Measurements from ENCODE around the gene SORBS2. TPM values are rescaled to one million over a fixed set of nuclear protein-coding genes. Genes with fewer than 3 reads are reported as not detected.

The SORBS2 gene
- polyA plus RNA-seq, 1 donor from 2014 or later: 46.0 TPM

- H3K9me3 ChIP-seq (ENCODE audit: low read length): peaks cover 3% of the 10 kb centered on the region
- H3K4me3 ChIP-seq (ENCODE audit: low read length): no peak overlapping the region
- H3K27me3 ChIP-seq (ENCODE audit: insufficient read depth, low read depth, low read length): no peaks in the 10 kb centered on the region
- no peaks in the 10 kb centered on the region for H4K20me1 ChIP-seq (ENCODE audit: insufficient read depth)
- H3K36me3 ChIP-seq (ENCODE audit: insufficient read depth, low read length): peaks cover 7% of the 10 kb centered on the region
- no peaks in the 10 kb centered on the region for H3K9me2 ChIP-seq (ENCODE audit: insufficient read depth, low read length)
- no peak for TF ChIP-seq EZH2 (IDR thresholded peaks at IDR 0.05; ENCODE audit: borderline replicate concordance, insufficient read depth, low read length, poor library complexity, severe bottlenecking)
- TF ChIP-seq TAF1 (IDR thresholded peaks at IDR 0.05; ENCODE audit: low read depth): no peak
- H3K79me2 ChIP-seq (replicated peaks; ENCODE audit: insufficient read depth, low read length): peaks cover 56% of the 10 kb centered on the region
- no peak overlapping the region for H3K4me2 ChIP-seq (ENCODE audit: low read length)
- no peaks in the 10 kb centered on the region for H3F3A ChIP-seq (ENCODE audit: insufficient read depth, low read length, poor library complexity, severe bottlenecking)
- no peak overlapping the region for H3K27ac ChIP-seq (ENCODE audit: low read length)
- H2AFZ ChIP-seq (ENCODE audit: low read depth, low read length): no peak overlapping the region
- no peak overlapping the region for H3K9ac ChIP-seq (ENCODE audit: low read length)
Observed at GRCh38 chr4:185805262-185805802, 6.7 kb downstream of the SORBS2 start.

GRCh38 chr4:185803022-185803421 lies 9.0 kb downstream of the SORBS2 start:
- Histone ChIP-seq H2AFZ (ENCODE audit: low read depth, low read length) (no peak overlapping the region), H3K4me3 (ENCODE audit: low read length) (no peak overlapping the region), H3K27ac (ENCODE audit: low read length) (no peak overlapping the region), H3K27me3 (ENCODE audit: insufficient read depth, low read depth, low read length) (no peaks in the 10 kb centered on the region), H3F3A (ENCODE audit: insufficient read depth, low read length, poor library complexity, severe bottlenecking) (no peaks in the 10 kb centered on the region), H3K9me3 (ENCODE audit: low read length) (peaks cover 3% of the 10 kb centered on the region), H3K9me2 (ENCODE audit: insufficient read depth, low read length) (no peaks in the 10 kb centered on the region), H3K9ac (ENCODE audit: low read length) (no peak overlapping the region), H3K36me3 (ENCODE audit: insufficient read depth, low read length) (peaks cover 7% of the 10 kb centered on the region), H3K79me2 (replicated peaks; ENCODE audit: insufficient read depth, low read length) (peaks cover 32% of the 10 kb centered on the region), H3K4me2 (ENCODE audit: low read length) (no peak overlapping the region), H4K20me1 (ENCODE audit: insufficient read depth) (no peaks in the 10 kb centered on the region)
- TF ChIP-seq EZH2 (IDR thresholded peaks at IDR 0.05; ENCODE audit: borderline replicate concordance, insufficient read depth, low read length, poor library complexity, severe bottlenecking) (no peak), POLR2AphosphoS5 (IDR thresholded peaks at IDR 0.05) (no peak)

- Histone ChIP-seq H3K4me2 (ENCODE audit: low read length) (no peak overlapping the region), H3K4me3 (ENCODE audit: low read length) (no peak overlapping the region), H3K9me2 (ENCODE audit: insufficient read depth, low read length) (no peaks in the 10 kb centered on the region), H3K9ac (ENCODE audit: low read length) (no peak overlapping the region), H3K27me3 (ENCODE audit: insufficient read depth, low read depth, low read length) (no peaks in the 10 kb centered on the region), H3K79me2 (replicated peaks; ENCODE audit: insufficient read depth, low read length) (peaks cover 18% of the 10 kb centered on the region), H4K20me1 (ENCODE audit: insufficient read depth) (no peaks in the 10 kb centered on the region), H3K27ac (ENCODE audit: low read length) (no peak overlapping the region), H2AFZ (ENCODE audit: low read depth, low read length) (no peak overlapping the region), H3F3A (ENCODE audit: insufficient read depth, low read length, poor library complexity, severe bottlenecking) (no peaks in the 10 kb centered on the region), H3K36me3 (ENCODE audit: insufficient read depth, low read length) (peaks cover 7% of the 10 kb centered on the region), H3K9me3 (ENCODE audit: low read length) (peaks cover 3% of the 10 kb centered on the region)
- TF ChIP-seq REST (IDR thresholded peaks at IDR 0.05; ENCODE audit: borderline replicate concordance) (no peak), EP300 (conservative IDR thresholded peaks at IDR 0.05; ENCODE audit: poor library complexity, severe bottlenecking) (no peak), CTCF (IDR thresholded peaks at IDR 0.05; ENCODE audit: poor library complexity, severe bottlenecking) (no peak), RAD21 (conservative IDR thresholded peaks at IDR 0.05) (no peak), TAF1 (IDR thresholded peaks at IDR 0.05; ENCODE audit: low read depth) (no peak), POLR2AphosphoS5 (IDR thresholded peaks at IDR 0.05) (no peak)
Observed at GRCh38 chr4:185801471-185801870, 10.5 kb downstream of the SORBS2 start.
